ENCODE measurements around the gene PPHLN1.

The PPHLN1 gene

DNA sequence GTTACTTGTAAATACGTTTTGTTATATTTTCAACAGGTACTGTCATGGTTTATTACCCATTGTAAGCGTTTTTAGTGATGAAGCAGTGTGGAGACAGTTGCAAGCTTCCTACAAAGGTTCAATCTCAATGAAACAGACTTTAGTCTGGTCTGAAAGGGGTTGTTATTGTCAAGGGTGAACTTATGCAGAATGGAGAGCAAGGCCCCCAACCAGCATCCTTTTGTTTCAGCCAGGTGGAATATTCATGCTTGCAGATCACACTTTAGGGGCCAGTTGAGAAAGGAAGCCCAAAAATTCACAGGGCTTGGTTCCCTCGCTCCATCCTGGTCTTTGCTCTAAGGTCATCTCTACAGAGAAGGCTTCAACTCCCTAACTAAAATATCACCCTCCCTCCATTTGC is 159.9 kb downstream of the PPHLN1 start:
- no peaks in the 10 kb centered on the region for H3K9me3 ChIP-seq (ENCODE audit: control insufficient read depth in 1 of 2, low read length in 2 of 2)
- H3K4me1 ChIP-seq (ENCODE audit: control insufficient read depth in 1 of 2, insufficient read depth in 2 of 2, low read length in 2 of 2) = peaks cover 6 to 8% of the 10 kb centered on the region in 2 donors
- no peaks in the 10 kb centered on the region for H3K36me3 ChIP-seq (ENCODE audit: control insufficient read depth in 1 of 2, insufficient read depth in 2 of 2, low read length in 2 of 2)
- no peak overlapping the region for H3K9ac ChIP-seq (ENCODE audit: low read depth in 1 of 2, low read length in 2 of 2)
- H3K4me3 ChIP-seq (ENCODE audit: low read depth in 1 of 2, low read length in 2 of 2) = no peak overlapping the region
- H3K27ac ChIP-seq (ENCODE audit: low read depth, low read length) = no peak overlapping the region
- H3K27me3 ChIP-seq (ENCODE audit: control insufficient read depth in 1 of 2, insufficient read depth in 2 of 2, low read length in 2 of 2) = peaks cover 0 to 26% of the 10 kb centered on the region in 2 donors

DNA sequence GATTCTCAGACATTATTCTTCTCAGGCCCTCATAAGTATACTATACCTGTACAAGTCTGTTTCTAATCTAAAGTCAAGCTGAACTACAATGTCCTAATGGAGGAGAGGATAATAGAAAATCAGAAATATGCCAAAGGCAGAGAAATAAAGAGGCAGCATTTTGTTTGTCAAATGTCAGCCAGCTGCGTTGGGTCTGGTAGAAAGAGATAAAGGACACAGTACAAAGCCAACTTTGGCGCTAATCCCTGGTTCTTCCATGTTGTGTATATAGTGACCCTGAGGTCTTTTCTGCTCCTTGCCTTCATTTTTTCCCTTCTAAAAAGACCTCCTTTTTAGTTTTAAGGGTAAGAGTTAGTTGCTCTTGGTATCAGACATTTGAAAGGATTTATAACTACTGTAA is 160.4 kb downstream of the PPHLN1 start:
- H3K4me3 ChIP-seq (ENCODE audit: low read depth in 1 of 2, low read length in 2 of 2) = no peak overlapping the region
- H3K9ac ChIP-seq (ENCODE audit: low read depth in 1 of 2, low read length in 2 of 2) = no peak overlapping the region
- no peaks in the 10 kb centered on the region for H3K36me3 ChIP-seq (ENCODE audit: control insufficient read depth in 1 of 2, insufficient read depth in 2 of 2, low read length in 2 of 2)
- no peaks in the 10 kb centered on the region for H3K9me3 ChIP-seq (ENCODE audit: control insufficient read depth in 1 of 2, low read length in 2 of 2)
- no peak overlapping the region for H3K27ac ChIP-seq (ENCODE audit: low read depth, low read length)
- peaks cover 0 to 26% of the 10 kb centered on the region in 2 donors for H3K27me3 ChIP-seq (ENCODE audit: control insufficient read depth in 1 of 2, insufficient read depth in 2 of 2, low read length in 2 of 2)
- peaks cover 6 to 8% of the 10 kb centered on the region in 2 donors for H3K4me1 ChIP-seq (ENCODE audit: control insufficient read depth in 1 of 2, insufficient read depth in 2 of 2, low read length in 2 of 2)

DNA sequence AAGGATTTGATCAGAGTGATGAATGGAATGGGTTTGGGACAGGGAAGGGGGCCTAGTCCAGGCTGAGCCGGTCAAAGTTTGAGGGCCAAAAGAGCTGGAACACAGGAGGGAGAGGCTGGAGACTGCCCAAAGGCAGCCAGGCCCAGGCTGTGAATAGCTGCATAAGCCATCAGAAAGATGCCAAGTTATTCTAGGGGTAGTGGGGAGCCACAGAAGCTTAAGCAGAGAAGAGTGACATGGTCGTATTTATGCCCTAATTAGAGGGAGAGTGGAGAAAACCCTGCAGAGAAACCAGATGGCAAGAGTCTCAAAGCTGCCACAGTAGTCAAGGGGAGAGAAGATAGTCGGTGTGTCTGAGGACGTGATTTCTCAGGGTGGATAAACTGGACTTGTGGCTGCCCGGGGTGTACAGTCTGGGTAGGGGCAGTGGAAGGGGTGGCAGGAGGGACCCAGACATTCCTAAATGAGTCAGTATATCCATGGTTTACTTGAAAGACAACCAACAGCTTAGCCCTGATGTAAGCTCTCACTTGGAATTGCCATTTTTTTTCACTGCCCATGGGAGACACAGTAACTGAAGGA is 164.4 kb downstream of the PPHLN1 start:
- Histone ChIP-seq H3K4me3 (ENCODE audit: low read depth in 1 of 2, low read length in 2 of 2) (no peak overlapping the region), H3K27me3 (ENCODE audit: control insufficient read depth in 1 of 2, insufficient read depth in 2 of 2, low read length in 2 of 2) (peaks cover 0 to 16% of the 10 kb centered on the region in 2 donors), H3K9me3 (ENCODE audit: control insufficient read depth in 1 of 2, low read length in 2 of 2) (no peaks in the 10 kb centered on the region), H3K36me3 (ENCODE audit: control insufficient read depth in 1 of 2, insufficient read depth in 2 of 2, low read length in 2 of 2) (no peaks in the 10 kb centered on the region), H3K27ac (ENCODE audit: low read depth, low read length) (no peak overlapping the region), H3K4me1 (ENCODE audit: control insufficient read depth in 1 of 2, insufficient read depth in 2 of 2, low read length in 2 of 2) (no peaks in the 10 kb centered on the region), H3K9ac (ENCODE audit: low read depth in 1 of 2, low read length in 2 of 2) (no peak overlapping the region)

Measured in duodenal mucosa (tissue), 2 donors.